ENCODE results near the gene PDGFRB. TPM values are rescaled to one million over a fixed set of nuclear protein-coding genes. Genes with fewer than 3 reads are reported as not detected.

PDGFRB gene
- total RNA-seq, 1 experiment from 2014 or later, result 0.66 TPM

DNA sequence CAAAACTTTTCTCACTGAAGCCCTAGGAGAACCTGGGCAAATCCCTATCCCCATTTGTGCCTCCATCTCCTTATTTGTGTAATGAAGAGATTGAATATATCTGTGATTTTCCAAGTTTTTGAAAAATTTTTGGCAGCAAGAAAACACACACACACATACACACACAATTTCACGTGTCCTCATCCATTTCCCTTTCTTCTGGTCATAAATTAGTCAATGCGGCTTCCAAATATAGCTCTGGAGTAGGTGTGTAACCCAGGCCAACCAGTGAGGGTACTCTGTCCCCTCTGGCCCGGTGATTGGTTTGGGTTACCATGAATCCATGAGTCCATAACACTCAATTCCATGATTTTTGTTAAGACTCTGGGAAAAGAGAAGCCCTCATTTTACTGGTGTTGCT lies 82.0 kb downstream of the PDGFRB start:
- TF ChIP-seq, protein P1, sequence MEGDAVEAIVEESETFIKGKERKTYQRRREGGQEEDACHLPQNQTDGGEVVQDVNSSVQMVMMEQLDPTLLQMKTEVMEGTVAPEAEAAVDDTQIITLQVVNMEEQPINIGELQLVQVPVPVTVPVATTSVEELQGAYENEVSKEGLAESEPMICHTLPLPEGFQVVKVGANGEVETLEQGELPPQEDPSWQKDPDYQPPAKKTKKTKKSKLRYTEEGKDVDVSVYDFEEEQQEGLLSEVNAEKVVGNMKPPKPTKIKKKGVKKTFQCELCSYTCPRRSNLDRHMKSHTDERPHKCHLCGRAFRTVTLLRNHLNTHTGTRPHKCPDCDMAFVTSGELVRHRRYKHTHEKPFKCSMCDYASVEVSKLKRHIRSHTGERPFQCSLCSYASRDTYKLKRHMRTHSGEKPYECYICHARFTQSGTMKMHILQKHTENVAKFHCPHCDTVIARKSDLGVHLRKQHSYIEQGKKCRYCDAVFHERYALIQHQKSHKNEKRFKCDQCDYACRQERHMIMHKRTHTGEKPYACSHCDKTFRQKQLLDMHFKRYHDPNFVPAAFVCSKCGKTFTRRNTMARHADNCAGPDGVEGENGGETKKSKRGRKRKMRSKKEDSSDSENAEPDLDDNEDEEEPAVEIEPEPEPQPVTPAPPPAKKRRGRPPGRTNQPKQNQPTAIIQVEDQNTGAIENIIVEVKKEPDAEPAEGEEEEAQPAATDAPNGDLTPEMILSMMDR (conservative IDR thresholded peaks at IDR 0.05; ENCODE audit: low read depth, low read length), result no peak
- TF ChIP-seq EZH2phosphoT487 (IDR thresholded peaks at IDR 0.05; ENCODE audit: borderline replicate concordance, low read length) (no peak), EZH2 (IDR thresholded peaks at IDR 0.05; ENCODE audit: low read length, unreplicated experiment) (no peak)
- H3K9me3 ChIP-seq (ENCODE audit: low read length), result no peaks in the 10 kb centered on the region
- H3K79me2 ChIP-seq (ENCODE audit: low read length), result no peaks in the 10 kb centered on the region
- H3K27ac ChIP-seq (ENCODE audit: low read length), result no peak overlapping the region
- ChIA-PET CTCF (no interaction called here), POLR2A (ENCODE audit: unreplicated experiment) (no interaction called here)
- H3K36me3 ChIP-seq (ENCODE audit: low read depth, low read length), result no peaks in the 10 kb centered on the region
- H3K9me2 ChIP-seq (replicated peaks; ENCODE audit: low read length), result no peaks in the 10 kb centered on the region
- H3K9ac ChIP-seq (ENCODE audit: low read length), result no peak overlapping the region
- DNase-seq (no peak), ATAC-seq (no peak)
- H2AFZ ChIP-seq (ENCODE audit: low read length), result no peak overlapping the region
- H3F3A ChIP-seq (ENCODE audit: low read length, unreplicated experiment), result no peaks in the 10 kb centered on the region
- H4K20me1 ChIP-seq (ENCODE audit: low read length), result no peaks in the 10 kb centered on the region
- H3K4me1 ChIP-seq (ENCODE audit: insufficient read depth, low read length), result no peaks in the 10 kb centered on the region
- H3K4me3 ChIP-seq (ENCODE audit: low read length), result no peak overlapping the region
- BruUV-seq (replicated peaks), result no TSS peak
- intact Hi-C loops (cut with micrococcal nuclease), result no loop called here
- peaks cover 32% of the 10 kb centered on the region for H3K27me3 ChIP-seq (ENCODE audit: low read length)
- no peak overlapping the region for H3K4me2 ChIP-seq (ENCODE audit: low read length)

DNA sequence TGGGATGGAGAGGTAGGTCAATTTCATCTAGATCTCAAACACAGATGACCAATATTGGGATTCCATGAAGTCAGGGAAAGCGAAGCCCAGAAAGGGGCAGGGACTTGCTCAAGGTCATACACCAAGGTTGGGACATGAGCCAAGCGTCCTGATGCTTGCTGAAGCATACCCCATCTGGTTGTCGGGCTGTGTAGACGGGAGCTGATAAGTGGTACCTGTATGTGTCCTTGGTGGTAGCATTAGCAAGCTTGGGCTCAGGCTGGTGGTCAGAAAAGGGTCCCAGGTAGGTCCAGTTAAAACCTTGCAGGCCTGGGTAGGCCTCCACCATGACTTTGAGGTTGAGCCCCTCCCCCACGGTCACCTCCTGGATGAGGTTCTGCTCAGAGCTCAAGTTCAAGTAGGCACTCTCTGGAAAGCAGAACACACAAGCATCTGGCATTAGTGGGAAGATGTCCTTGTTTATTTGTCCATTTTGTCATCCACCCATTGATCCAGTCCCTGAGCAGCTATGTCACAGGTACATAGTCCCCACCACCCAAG lies 82.5 kb downstream of the PDGFRB start:
- Histone ChIP-seq H3F3A (ENCODE audit: low read length, unreplicated experiment) (no peaks in the 10 kb centered on the region), H3K27me3 (ENCODE audit: low read length) (peaks cover 32% of the 10 kb centered on the region), H3K9ac (ENCODE audit: low read length) (no peak overlapping the region), H3K27ac (ENCODE audit: low read length) (no peak overlapping the region), H3K9me2 (replicated peaks; ENCODE audit: low read length) (no peaks in the 10 kb centered on the region), H2AFZ (ENCODE audit: low read length) (no peak overlapping the region), H3K9me3 (ENCODE audit: low read length) (no peaks in the 10 kb centered on the region), H3K36me3 (ENCODE audit: low read depth, low read length) (no peaks in the 10 kb centered on the region), H3K4me2 (ENCODE audit: low read length) (no peak overlapping the region), H3K4me3 (ENCODE audit: low read length) (no peak overlapping the region), H3K79me2 (ENCODE audit: low read length) (no peaks in the 10 kb centered on the region), H3K4me1 (ENCODE audit: insufficient read depth, low read length) (no peaks in the 10 kb centered on the region), H4K20me1 (ENCODE audit: low read length) (no peaks in the 10 kb centered on the region)
- no peak for DNase-seq
- TF ChIP-seq, protein P1 (conservative IDR thresholded peaks at IDR 0.05; ENCODE audit: low read depth, low read length), result no peak
- TF ChIP-seq EZH2 (IDR thresholded peaks at IDR 0.05; ENCODE audit: low read length, unreplicated experiment) (no peak), EZH2phosphoT487 (IDR thresholded peaks at IDR 0.05; ENCODE audit: borderline replicate concordance, low read length) (no peak)
- no TSS peak for BruUV-seq (replicated peaks)
- ChIA-PET POLR2A (ENCODE audit: unreplicated experiment) (no interaction called here), CTCF (no interaction called here)
- intact Hi-C loops (cut with micrococcal nuclease), result no loop called here
- ATAC-seq, result no peak

DNA sequence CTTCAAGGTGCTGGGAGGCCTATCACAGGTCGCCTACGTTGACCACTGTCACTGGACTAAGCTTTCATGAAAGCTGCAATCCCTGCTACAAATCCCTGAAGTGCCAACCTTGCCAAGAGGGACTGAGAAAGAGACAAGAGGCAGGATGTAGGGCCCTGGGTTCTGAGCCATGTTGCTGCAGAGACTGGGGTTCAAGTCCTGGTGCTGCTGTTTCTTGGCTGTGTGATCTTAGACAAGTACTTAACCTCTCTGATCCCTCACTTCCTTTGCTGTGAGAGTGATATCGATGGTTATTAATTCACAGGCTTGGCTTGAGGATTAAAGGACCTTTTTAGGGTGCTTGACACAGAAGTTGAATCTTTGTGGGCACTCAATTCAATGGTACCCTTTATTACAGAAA lies 84.8 kb downstream of the PDGFRB start:
- H3K4me3 ChIP-seq (ENCODE audit: low read length), result no peak overlapping the region
- no peaks in the 10 kb centered on the region for H3K79me2 ChIP-seq (ENCODE audit: low read length)
- H3K4me2 ChIP-seq (ENCODE audit: low read length), result no peak overlapping the region
- H2AFZ ChIP-seq (ENCODE audit: low read length), result no peak overlapping the region
- POLR2A ChIA-PET (ENCODE audit: unreplicated experiment), result no interaction called here
- peaks cover 14% of the 10 kb centered on the region for H3K27me3 ChIP-seq (ENCODE audit: low read length)
- peaks cover 9% of the 10 kb centered on the region for H3K4me1 ChIP-seq (ENCODE audit: insufficient read depth, low read length)
- H3F3A ChIP-seq (ENCODE audit: low read length, unreplicated experiment), result no peaks in the 10 kb centered on the region
- H3K9me2 ChIP-seq (replicated peaks; ENCODE audit: low read length), result no peaks in the 10 kb centered on the region
- no peaks in the 10 kb centered on the region for H3K36me3 ChIP-seq (ENCODE audit: low read depth, low read length)
- BruUV-seq (replicated peaks), result no TSS peak
- H4K20me1 ChIP-seq (ENCODE audit: low read length), result no peaks in the 10 kb centered on the region
- H3K9me3 ChIP-seq (ENCODE audit: low read length), result no peaks in the 10 kb centered on the region
- DNase-seq (no peak), ATAC-seq (no peak)
- no peak for TF ChIP-seq EZH2 (IDR thresholded peaks at IDR 0.05; ENCODE audit: low read length, unreplicated experiment)
- TF ChIP-seq, protein P1 (conservative IDR thresholded peaks at IDR 0.05; ENCODE audit: low read depth, low read length), result no peak
- TF ChIP-seq EZH2phosphoT487 (IDR thresholded peaks at IDR 0.05; ENCODE audit: borderline replicate concordance, low read length), result no peak
- intact Hi-C loops (cut with micrococcal nuclease), result no loop called here
- H3K27ac ChIP-seq (ENCODE audit: low read length), result no peak overlapping the region
- CTCF ChIA-PET, result no interaction called here
- H3K9ac ChIP-seq (ENCODE audit: low read length), result no peak overlapping the region
